NCI-H2081 treated with DMSO at 0.1 percent for 48 hours (cell line): ENCODE measurements around the gene CRYAA.
"Not testable (repeated sequence)": the region's sequence is repeated elsewhere in the genome, so short reads cannot be mapped to it uniquely, and the experiment has no call there.

Experiments used
- DNase-seq: peaks from one replicate; lab custom pipeline; 2025; lab: John Stamatoyannopoulos, UW

Gene CRYAA

DNA sequence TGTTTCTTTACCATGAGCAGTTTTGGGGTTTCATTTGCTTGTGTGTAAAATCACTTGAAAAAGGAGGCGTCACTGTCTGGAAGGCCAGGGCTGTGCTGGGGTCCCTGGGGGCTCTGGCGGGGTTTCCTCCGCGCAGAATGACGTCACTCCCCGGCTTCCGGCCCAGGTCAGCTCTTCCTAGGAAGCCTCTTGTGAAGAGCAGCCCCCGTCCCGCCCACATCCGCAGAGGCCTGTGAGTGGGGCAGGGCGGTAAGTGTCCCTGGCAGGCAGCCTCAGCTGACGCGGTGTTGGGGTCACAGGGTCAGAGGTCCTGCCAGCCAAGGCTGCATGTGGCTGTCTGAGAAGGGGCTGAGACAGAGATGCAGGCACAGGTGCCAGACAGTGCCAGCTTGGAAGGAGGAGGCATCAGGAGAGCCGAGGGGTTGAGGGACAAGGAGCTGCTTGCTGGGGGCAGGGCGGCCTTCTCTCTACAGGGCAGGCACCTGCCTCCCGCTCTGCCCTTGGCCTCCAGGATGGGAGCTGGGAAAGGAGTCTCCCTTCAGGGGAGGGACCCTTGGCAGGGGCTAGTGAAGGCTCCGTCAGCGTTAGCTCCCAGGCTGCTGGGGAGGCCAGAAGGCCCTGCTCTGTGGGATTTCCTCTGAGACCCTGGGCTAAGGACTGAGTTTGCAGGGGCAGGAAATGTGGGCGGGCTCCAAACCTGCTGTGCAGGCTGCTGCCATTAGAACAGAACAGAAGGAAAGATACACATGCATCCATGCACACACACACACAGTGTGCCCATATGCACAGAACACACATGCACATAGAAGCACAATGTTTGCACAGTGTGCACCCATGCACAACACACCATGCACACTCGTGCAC, 8.5 kb downstream of the CRYAA start:
- DNase-seq = not testable (repeated sequence)

DNA sequence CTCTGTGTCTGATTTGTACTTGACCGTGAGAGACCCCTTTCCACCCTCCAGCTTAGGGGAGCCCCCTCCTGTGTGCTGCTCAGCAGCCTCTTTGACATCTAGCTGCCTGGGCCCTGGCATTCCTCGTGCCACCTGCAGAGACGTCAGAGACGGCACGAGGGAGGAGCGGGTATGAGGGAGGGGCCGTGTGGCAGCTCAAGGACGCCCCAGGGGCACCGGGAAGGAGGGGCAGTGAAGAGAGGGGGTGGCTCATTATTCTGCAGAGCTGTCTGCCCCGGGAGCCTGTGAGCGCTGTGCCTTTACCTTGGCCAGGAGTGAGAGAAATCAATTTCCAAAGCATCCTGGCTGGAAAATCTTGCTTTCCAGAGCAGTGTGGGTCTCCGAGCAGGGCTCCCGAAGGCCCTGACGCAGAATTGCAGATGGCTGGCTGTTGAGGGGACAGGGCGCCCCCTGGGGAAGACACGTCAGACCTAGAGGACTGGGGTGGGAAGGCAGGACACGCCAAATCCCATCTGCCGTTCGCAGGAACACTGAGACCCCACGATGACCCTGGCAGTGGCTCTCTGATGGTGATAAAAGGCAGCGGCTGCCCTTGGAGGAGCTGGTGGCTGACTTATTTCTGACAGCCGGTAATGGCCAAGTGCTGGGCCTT, 9.5 kb downstream of the CRYAA start:
- DNase-seq = not testable (repeated sequence)

DNA sequence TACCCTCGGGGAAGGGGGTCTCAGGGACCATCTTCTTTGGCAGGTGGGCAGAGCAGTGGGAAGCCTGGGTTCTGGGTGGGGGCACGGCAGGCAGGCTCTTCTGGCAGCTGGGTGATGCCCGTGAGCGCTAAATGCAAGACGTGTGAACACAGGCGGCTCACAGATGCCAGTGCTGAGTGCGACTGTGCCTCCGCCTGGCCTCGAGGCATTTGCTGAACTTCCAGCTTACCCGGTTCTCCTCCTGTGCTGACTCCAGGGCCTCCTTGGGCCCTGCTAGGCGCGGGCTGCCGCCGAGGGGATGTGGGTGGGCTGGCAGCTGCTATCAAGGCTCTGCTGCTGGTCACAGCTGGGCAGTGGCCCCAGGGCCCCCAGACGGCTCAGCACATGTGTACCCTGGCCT, 12.2 kb downstream of the CRYAA start:
- not testable (repeated sequence) for DNase-seq

DNA sequence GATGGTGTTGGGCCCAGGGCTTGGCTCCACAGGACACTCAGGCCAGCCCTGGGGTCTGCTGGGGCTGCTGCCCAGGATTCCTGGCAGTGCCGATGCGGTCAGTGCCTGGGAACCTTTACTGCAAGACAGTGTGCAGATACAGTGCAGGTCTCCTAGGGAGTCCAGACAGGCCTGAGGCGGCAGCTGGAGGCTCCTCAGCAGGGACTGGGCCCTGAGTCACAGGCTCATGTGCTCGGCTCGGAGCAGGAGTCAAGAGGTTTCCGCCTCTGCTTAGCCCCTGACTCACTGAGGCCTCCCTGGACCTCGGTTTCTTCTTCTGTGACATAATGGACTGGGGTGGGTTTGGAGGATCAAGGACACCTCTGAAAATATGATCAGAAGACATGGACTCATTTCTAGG, 18.5 kb downstream of the CRYAA start:
- DNase-seq = not testable (repeated sequence)

DNA sequence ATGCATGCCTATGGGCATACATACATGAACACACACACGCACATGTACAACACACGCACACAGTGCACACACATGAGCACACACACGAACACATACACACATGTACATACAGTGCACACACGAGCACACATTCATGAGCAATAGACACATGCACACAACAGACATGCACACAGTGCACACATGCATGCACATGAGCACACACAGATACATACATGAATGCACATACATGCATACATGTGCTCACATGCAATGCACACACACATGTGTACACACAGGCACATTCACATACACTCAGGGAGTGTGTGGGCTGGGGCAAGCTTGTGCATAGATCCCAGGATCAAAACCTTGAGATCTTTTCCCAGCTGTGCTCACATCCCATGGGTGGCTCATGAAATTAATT, 18.9 kb downstream of the CRYAA start:
- DNase-seq = no peak

DNA sequence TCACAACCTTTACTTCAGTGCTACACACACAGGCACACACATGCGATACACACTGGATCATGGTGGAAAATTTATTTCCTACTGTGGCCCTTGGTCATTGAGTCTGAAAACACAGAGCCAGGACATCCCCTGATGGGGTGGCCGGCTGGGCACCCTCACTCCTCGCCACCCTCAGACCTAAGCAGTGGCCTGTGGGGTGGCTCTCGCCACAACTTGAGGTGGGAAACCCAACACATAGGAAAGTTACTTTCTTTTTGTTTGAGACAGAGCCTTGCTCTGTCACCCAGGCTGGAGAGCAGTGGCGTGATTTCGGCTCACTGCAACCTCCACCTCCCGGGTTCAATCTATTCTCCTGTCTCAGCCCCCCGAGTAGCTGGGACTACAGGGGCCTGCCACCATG, 19.4 kb downstream of the CRYAA start:
- DNase-seq = no peak

DNA sequence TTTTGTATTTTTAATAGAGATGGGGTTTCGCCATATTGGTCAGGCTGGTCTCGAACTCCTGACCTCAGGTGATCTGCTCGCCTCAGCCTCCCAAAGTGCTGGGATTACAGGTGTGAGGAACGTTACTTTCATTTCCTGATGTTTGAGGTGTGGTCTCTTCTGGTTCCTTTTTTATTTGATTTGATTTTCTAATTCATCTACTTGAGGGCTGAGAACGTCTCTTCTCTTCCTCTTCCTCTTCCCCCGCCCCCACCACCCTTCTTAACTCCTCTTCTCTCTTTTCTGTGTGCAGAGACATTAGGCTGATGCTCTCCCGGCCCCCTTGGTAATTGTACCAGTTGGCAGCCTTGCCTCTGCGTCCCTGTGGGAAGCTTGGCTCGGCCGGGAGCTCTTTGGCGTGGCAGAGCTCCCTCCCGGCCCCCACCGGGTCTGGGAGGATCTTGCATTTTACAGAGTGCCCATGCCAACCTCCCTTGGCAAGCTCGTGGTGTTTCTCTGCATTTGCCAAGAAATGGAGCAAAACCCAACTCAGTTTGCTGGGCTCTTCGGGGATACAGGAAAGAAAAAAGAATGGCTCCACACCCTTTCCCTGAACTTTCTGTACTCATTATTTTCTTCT, 19.9 kb downstream of the CRYAA start:
- no peak for DNase-seq

DNA sequence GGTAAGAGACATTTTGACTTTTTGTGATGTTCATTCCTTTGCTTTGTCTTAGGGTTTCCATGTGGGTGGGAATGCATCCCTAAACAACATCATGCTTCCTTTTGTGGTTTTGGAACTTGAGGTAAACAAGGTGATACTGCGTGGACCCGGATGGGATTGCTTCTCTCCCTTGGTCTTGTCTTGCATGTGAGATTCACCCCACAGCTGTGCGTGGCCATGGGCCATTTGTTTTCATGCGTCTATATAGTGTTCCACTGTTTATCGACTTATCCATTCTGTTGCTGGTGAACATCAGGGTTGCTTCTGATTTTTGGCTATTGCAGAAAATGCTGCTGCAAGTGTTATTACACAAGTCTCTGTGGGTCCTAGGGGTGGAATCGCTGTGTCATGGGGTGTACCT, 21.1 kb downstream of the CRYAA start:
- no peak for DNase-seq

DNA sequence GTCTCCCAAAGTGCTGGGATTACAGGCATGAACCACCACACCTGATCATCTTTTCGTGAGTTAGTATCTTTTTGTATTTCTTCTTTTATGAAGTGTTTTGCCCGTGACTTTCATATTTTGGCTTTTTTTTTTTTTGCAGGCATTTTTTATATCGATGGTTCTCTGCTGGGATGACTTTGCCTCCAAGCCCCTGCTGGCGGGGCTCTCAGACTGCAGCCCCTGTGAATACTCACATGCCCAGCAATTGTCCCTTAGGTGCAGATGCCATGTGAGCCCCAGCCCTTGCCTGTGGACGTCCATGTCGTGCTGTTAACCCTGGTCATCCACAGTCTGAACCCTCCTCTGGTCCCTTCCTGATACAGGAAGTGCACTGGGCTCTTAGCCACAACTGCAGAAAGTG, 21.7 kb downstream of the CRYAA start:
- DNase-seq = no peak

DNA sequence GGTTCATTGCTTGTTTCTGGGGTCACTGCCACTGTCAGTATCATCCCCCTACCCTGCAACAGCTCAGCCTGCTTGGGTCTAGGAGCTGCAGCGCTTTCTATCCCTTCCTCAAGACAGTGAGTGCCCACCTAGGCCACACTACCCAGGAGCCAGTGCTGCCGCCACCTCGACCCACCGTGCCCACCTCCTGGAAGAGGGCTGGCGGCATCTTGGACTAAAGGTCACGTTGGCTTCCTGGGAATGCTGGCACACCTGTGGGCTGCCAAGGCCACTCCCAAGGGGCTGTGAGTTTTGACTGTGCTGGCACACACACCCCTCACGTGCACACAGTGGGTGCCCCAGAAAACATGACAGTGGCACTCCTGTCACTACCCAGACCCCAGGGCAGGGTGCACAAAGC, 22.1 kb downstream of the CRYAA start:
- no peak for DNase-seq

DNA sequence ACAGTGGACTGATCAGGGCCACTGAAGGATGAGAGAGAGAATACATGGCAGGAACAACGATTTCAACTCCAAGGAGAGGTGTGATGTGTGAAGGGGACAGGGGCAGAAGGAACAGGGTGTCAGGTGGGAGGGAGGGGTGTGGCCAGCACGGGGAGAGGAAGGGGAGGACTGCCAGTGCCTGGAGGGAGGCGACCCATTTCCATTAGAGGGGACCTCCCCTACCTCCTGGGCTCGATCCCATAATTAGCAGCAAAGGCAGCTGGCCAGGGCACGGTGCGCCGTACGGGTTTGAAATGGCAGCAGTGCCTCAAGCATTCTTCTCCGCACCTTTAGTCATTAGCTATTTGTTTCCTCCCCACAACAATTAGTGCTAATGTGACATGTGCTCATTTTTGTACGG, 22.7 kb downstream of the CRYAA start:
- no peak for DNase-seq

DNA sequence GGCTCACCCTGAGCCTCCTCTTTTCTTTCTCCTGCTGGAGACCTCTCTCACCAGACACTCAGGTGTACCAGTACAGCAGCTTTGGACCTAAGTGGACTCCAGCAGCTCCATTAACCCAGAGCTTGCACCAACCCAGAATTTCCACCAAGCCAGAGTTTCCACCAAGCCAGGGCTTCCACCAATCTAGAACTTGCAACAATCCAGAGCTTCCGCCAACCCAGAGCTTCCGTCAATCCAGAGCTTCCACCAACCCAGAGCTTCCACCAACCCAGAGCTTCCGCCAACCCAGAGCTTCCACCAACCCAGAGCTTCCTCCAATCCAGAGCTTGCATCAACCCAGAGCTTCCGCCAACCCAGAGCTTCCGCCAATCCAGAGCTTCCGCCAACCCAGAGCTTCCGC, 23.2 kb downstream of the CRYAA start:
- DNase-seq = no peak

DNA sequence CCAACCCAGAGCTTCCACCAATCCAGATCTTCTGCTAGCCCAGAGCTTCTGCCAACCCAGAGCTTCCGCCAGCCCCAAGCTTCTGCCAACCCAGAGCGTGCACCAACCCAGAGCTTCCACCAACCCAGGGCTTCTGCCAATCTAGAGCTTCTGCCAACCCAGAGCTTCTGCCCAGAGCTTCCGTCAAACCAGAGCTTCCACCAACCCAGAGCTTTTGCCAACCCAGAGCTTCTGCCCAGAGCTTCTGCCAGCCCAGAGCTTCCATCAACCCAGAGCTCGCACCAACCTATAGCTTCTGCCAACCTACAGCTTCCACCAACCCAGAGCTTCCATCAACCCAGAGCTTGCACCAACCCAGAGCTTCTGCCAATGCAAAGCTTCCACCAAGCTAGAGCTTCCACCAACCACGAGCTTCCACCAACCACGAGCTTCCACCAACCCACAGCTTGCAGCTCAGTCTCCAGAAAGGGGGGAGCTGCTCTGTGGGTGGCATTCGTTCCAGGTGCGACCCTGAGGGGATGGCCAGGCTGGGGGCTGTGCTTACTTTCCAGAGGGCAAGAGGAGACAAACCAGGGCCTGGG, 23.8 kb downstream of the CRYAA start:
- DNase-seq = no peak

DNA sequence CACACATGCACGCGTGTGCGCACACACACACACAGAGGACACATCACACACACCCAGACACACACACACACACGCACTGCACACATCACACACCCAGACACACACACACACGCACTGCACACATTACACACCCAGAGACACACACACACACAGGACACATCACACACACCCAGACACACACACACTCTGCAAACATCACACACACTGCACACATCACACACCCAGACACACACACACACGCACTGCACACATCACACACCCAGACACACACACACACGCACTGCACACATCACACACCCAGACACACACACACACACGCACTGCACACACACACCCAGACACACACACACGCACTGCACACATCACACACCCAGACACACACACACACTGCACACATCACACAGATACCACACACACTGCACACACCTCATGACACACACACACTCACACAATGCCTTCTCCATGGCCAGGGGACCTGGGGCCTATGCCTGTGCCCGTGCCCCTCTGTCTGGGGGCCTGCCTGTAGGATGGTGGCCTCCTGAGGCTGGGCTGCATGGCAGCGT, 24.4 kb downstream of the CRYAA start:
- DNase-seq = no peak

DNA sequence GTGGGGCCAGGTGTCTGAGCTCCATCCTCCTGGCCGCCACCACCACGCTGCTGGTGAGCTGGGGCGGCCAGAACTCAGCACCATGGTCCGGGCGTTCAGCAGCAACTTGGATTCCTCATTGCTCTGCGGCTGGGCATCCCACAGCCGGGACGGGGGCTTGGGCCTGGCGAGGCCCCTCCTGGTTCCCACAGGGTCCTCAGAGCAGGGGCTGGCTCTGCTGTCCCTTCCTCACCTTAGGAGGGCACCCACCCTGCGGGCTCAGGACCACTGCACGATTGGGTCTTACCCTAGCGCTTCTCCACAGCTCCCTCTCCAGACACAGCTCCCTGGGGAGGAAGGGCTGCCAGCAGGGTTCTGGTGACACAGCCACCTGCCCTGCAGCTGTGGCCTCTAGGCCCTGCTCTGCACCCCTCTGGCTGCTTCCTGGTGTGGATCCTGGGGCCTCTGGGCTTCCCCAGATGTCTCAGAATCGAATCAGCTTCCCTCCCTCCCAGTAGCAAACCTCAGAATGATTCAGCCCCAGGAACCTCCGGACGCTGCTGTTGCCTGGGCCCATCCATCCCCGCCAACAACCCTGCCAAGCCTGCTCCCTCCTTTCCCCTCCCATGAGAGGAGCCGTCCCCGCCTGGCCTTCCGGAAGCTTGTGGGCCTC, 25.0 kb downstream of the CRYAA start:
- DNase-seq = no peak

DNA sequence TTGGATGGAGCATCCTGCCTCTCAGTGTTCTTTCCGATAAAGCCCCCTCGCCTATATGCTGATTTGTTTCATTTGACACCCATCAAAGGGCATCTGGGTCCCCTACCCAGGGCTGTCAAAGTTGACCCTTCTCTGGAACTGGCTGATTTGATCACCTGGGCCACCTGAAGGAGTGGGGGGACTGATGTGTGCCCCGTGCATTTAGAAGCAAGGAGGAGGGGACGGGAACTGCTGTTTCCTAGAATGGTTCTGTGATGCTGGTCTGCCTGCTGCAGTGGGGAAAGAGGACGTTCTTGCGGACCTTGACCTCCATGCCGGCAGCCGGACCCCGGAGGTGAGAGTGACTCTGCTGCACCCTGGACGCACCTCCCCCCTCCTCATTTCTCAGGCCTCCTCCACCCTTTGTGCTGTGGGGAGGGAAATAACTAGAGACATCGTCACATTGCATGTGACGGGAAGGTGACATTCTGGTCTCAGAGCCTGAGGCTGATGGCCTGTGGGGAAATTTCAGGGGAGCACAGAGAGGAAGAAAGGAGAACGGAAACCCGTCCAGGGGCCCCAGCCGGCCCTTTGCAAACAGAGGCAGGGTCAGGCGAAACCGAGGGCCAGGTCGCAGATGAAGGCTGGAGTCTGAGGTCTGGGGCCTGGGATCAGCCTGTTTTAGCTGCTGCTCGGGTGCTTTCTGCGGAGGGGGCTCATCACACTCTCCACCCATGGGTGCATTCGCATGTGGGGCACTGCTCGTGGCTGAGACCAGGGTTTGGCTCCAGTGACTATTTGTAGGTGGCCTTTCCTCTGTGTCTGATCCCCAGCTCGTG, 25.7 kb downstream of the CRYAA start:
- no peak for DNase-seq

DNA sequence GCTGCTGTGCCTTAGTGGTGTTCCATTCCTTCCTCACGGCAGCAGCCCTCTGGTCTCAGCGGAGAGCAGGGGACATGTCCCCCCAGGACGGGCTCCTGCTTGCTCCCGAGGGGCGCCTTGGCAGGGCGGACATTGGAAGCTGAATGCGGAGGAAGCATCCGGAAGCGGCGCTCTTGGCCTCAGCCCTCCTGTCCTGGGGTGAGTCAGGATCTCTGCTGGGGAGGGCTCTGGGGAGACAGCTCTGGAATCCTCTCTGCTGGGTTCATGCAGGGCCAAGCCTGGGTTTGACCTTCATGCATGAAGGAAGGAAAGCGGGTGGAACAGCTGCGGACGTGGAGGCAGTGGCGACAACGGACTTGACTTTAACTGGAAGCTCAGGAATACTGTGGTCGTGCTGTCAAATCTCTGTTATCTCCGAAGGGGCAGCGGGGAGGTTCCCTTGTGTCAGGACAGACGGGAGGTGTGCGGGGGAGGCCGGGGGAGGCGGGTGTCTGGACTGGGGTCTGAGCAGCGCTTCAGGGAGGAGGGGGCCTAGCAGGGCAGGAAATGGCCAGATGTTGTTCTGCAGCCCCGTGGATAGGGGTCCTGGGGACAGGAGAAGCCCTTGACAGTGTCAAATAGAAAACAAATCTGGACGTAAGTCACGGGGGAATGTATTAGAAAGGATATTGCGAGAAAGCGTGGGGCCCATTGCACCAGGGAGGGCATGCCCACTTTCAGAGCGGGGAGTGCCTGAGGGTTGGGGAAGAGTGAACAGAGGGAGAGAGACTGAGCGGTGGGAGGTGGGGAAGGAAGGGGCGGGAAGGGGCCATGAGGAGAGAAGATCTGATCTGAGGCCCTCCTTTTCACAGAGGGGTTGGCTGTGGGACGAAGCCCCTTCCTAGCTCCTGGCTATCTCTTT, 26.6 kb downstream of the CRYAA start:
- DNase-seq = no peak

DNA sequence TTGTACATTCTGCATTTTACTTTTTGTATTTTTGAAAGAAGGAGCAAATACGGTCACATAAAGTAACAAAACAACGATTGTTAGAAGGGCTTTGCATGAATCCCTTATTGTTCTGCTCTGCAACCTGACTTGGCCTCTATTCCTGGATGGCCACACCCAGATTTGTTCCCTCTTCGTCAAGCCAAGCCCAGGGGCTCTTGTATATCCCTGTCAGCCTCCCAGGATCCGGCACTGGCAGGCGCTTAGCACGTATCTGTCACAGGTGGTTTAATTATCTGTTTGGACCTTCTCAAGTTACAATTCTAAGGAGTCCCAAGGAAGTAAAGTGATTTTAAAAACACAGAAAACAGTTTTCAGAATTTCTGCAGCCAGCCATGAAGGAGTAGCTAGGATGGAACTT, 28.0 kb downstream of the CRYAA start:
- no peak for DNase-seq

DNA sequence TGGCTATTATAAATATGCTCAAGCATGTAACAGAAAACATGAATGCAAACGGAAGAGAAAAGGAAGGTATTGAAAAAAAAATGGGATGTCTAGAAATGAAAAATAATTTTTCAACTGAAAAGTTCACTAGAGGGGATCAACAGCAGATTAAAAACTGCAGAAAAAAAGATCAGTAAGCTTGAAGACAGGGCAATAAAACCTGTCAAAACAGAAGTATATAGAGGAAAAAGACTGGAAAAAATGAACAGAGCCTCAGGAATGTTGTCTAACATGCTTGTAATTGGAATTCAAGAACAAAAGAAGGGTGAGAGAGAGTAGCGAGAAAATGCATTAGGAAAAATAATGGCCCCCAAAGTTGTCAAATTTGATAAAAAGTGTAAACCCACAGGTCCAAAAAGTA, 29.6 kb downstream of the CRYAA start:
- no peak for DNase-seq

DNA sequence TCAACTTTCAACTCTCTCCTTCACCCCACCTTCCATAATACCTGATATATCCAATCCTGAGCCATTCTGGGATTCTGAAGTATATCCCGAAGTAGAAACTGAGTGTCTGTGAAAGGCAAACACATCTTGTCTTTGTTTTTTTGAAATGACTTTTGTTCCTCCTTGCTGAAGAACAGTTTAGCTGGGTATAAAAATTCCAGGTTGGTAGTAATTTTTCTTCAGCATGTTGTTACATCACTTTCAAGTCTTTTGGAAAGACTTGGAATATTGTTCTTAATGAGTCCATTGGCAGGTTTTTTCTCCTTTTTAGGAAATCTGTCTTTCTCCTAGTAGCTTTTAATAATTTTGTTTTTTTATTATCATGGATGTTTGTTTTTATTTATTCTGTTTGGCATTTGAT, 32.7 kb downstream of the CRYAA start:
- no peak for DNase-seq
